Keratinocyte (primary cell): ENCODE results near the gene SLC7A1.

Source experiments
- EZH2 ChIP-seq: IDR thresholded peaks from one replicate; pipeline ENCODE4 v1.6.1; 2012; ENCODE audit warnings: inconsistent platforms, mild to moderate bottlenecking, low read length, moderate library complexity
- TF ChIP-seq, protein P1 (sequence below), 3 experiments: IDR thresholded peaks in 1 of 3; conservative IDR thresholded peaks in 1 of 3; optimal IDR thresholded peaks in 1 of 3; 2 replicates in 2 of 3; 3 replicates in 1 of 3; pipeline versions ENCODE3 to v1.5.1; 2011; ENCODE audit warnings: low read length in 3 of 3, mild to moderate bottlenecking in 3 of 3, moderate library complexity in 2 of 3, control low read depth in 1 of 3, inconsistent platforms in 1 of 3; ENCODE audit not compliant: insufficient read depth in 2 of 3; ENCODE audit errors: extremely low read depth in 1 of 3

DNA sequence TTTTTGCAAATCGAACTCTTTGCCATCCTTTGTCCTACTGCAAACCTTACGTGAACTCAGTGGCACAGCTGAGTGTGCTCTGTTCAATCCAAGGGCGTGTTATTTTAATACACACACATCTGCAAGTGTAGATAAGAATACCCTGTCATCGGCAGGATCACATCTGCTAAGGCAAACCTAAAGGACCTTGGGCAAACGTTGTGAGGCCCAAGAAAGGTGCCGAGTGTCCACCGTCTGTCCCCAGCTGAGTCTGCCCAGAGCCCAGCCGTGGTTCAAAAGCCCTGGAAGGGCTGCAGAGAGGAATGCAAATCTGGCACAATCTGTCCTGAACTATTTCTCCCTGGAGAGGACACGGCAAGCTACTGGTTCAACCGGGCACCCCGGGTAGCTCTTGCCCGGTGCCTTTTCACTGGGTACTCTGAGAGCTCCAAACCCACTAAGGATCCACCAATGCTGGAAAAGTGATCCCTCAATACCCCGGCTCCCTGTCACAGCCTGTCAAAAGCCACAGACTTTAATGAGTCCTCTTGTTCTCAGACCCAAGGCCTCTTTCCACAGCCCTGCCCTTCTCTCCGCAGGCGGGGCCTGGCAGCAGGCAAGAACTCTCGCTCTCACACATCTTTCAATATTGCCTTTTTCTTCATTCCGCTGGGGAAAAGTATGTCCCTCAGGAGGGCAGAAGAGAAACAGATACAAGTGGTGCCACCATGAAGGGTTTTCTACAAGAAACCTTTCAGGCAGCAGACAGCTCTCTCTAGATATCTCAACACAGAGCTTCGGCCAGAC, 17.0 kb downstream of the SLC7A1 start:
- TF ChIP-seq, protein P1, sequence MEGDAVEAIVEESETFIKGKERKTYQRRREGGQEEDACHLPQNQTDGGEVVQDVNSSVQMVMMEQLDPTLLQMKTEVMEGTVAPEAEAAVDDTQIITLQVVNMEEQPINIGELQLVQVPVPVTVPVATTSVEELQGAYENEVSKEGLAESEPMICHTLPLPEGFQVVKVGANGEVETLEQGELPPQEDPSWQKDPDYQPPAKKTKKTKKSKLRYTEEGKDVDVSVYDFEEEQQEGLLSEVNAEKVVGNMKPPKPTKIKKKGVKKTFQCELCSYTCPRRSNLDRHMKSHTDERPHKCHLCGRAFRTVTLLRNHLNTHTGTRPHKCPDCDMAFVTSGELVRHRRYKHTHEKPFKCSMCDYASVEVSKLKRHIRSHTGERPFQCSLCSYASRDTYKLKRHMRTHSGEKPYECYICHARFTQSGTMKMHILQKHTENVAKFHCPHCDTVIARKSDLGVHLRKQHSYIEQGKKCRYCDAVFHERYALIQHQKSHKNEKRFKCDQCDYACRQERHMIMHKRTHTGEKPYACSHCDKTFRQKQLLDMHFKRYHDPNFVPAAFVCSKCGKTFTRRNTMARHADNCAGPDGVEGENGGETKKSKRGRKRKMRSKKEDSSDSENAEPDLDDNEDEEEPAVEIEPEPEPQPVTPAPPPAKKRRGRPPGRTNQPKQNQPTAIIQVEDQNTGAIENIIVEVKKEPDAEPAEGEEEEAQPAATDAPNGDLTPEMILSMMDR (optimal IDR thresholded peaks at IDR 0.05 in 1 of 3, IDR thresholded peaks at IDR 0.05 in 1 of 3, conservative IDR thresholded peaks at IDR 0.05 in 1 of 3; ENCODE audit: extremely low read depth in 1 of 3, insufficient read depth in 2 of 3, low read length in 3 of 3) = no peak
- TF ChIP-seq EZH2 = no peak
